Ishikawa (cell line): Measurements from ENCODE around the gene PPP3R1.

Experiments
- CEBPB ChIP-seq: IDR thresholded peaks from 2 replicates; pipeline ENCODE4 v1.6.1; 2012
- EP300 ChIP-seq: IDR thresholded peaks from 2 replicates; pipeline ENCODE4 v1.6.1; 2012; ENCODE audit warnings: borderline replicate concordance
- NFIC ChIP-seq: IDR thresholded peaks from 2 replicates; pipeline ENCODE4 v1.6.1; 2012
- TAF1 ChIP-seq: IDR thresholded peaks from 2 replicates; pipeline ENCODE4 v1.6.1; 2012; ENCODE audit warnings: low read depth, mild to moderate bottlenecking
- YY1 ChIP-seq: IDR thresholded peaks from 2 replicates; pipeline ENCODE4 v1.6.1; 2012; ENCODE audit warnings: low read depth
- ZBTB7A ChIP-seq: IDR thresholded peaks from 2 replicates; pipeline ENCODE4 v1.6.1; 2012; ENCODE audit warnings: low read depth
- TF ChIP-seq, protein P1 (sequence below): IDR thresholded peaks from 2 replicates; pipeline ENCODE4 v1.6.1; 2012; ENCODE audit warnings: low read depth, mild to moderate bottlenecking

DNA sequence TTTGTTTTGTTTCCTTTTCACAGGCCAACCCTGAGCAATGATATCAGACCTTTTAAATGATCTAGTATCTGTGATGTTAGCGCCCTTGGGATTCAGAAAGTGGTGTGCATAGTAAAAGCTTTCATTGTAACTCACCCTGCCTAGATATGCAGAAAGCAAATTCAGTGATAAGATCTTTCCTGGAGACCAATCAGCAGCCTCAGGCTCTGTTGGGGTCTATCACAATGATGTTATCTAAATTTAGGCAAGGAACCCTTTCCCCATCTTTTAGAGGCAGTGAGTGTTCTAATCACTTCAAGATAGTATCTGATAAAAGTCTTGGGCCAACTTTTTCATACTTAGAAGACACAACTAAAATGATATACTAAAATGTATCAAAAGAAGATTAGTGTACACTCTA lies 118.2 kb downstream of the PPP3R1 start:
- no peak for TF ChIP-seq EP300
- no peak for TF ChIP-seq CEBPB
- TF ChIP-seq ZBTB7A: no peak
- TF ChIP-seq YY1: no peak
- TF ChIP-seq, protein P1, sequence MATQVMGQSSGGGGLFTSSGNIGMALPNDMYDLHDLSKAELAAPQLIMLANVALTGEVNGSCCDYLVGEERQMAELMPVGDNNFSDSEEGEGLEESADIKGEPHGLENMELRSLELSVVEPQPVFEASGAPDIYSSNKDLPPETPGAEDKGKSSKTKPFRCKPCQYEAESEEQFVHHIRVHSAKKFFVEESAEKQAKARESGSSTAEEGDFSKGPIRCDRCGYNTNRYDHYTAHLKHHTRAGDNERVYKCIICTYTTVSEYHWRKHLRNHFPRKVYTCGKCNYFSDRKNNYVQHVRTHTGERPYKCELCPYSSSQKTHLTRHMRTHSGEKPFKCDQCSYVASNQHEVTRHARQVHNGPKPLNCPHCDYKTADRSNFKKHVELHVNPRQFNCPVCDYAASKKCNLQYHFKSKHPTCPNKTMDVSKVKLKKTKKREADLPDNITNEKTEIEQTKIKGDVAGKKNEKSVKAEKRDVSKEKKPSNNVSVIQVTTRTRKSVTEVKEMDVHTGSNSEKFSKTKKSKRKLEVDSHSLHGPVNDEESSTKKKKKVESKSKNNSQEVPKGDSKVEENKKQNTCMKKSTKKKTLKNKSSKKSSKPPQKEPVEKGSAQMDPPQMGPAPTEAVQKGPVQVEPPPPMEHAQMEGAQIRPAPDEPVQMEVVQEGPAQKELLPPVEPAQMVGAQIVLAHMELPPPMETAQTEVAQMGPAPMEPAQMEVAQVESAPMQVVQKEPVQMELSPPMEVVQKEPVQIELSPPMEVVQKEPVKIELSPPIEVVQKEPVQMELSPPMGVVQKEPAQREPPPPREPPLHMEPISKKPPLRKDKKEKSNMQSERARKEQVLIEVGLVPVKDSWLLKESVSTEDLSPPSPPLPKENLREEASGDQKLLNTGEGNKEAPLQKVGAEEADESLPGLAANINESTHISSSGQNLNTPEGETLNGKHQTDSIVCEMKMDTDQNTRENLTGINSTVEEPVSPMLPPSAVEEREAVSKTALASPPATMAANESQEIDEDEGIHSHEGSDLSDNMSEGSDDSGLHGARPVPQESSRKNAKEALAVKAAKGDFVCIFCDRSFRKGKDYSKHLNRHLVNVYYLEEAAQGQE: no peak
- no peak for TF ChIP-seq NFIC
- TF ChIP-seq TAF1: no peak
